ENCODE data around the gene HIVEP1.

Gene HIVEP1

GRCh38 chr6:12039540-12040459 is 27.7 kb downstream of the HIVEP1 start:
- peaks cover 10% of the 10 kb centered on the region for H3K79me2 ChIP-seq
- no peak overlapping the region for H3K4me3 ChIP-seq (ENCODE audit: low read depth, low read length)
- no peak for TF ChIP-seq CTCF (IDR thresholded peaks at IDR 0.05)
- no peaks in the 10 kb centered on the region for H3K9me3 ChIP-seq (ENCODE audit: control insufficient read depth, low read length)
- H3K27ac ChIP-seq: no peak overlapping the region
- no peak overlapping the region for H3K4me2 ChIP-seq (ENCODE audit: low read length)
- H3K4me1 ChIP-seq: no peaks in the 10 kb centered on the region
- H3K27me3 ChIP-seq (ENCODE audit: control insufficient read depth, insufficient read depth, low read length): no peaks in the 10 kb centered on the region
- H3K36me3 ChIP-seq (ENCODE audit: control insufficient read depth, insufficient read depth, low read length): no peaks in the 10 kb centered on the region
- no peak overlapping the region for H2AFZ ChIP-seq
- no peak overlapping the region for H3K9ac ChIP-seq

GRCh38 chr6:12047304-12047703 is 35.2 kb downstream of the HIVEP1 start:
- H3K9ac ChIP-seq: no peak overlapping the region
- no peak overlapping the region for H2AFZ ChIP-seq
- no peak overlapping the region for H3K27ac ChIP-seq
- no peaks in the 10 kb centered on the region for H3K4me1 ChIP-seq
- H3K36me3 ChIP-seq (ENCODE audit: control insufficient read depth, insufficient read depth, low read length): no peaks in the 10 kb centered on the region
- no peak overlapping the region for H3K4me3 ChIP-seq (ENCODE audit: low read depth, low read length)
- H3K79me2 ChIP-seq: peaks cover 29% of the 10 kb centered on the region
- no peaks in the 10 kb centered on the region for H3K9me3 ChIP-seq (ENCODE audit: control insufficient read depth, low read length)
- no peaks in the 10 kb centered on the region for H3K27me3 ChIP-seq (ENCODE audit: control insufficient read depth, insufficient read depth, low read length)
- TF ChIP-seq CTCF (IDR thresholded peaks at IDR 0.05): no peak
- no peak overlapping the region for H3K4me2 ChIP-seq (ENCODE audit: low read length)

- no peak overlapping the region for H3K4me2 ChIP-seq (ENCODE audit: low read length)
- H3K4me1 ChIP-seq: no peaks in the 10 kb centered on the region
- no peak for TF ChIP-seq CTCF (IDR thresholded peaks at IDR 0.05)
- no peak overlapping the region for H3K4me3 ChIP-seq (ENCODE audit: low read depth, low read length)
- no peak overlapping the region for H3K9ac ChIP-seq
- no peaks in the 10 kb centered on the region for H3K36me3 ChIP-seq (ENCODE audit: control insufficient read depth, insufficient read depth, low read length)
- H3K79me2 ChIP-seq: peaks cover 29% of the 10 kb centered on the region
- no peaks in the 10 kb centered on the region for H3K27me3 ChIP-seq (ENCODE audit: control insufficient read depth, insufficient read depth, low read length)
- H3K9me3 ChIP-seq (ENCODE audit: control insufficient read depth, low read length): no peaks in the 10 kb centered on the region
- no peak overlapping the region for H3K27ac ChIP-seq
- no peak overlapping the region for H2AFZ ChIP-seq
These were observed 35.8 kb downstream of the HIVEP1 start for GRCh38 chr6:12047792-12048432.

GRCh38 chr6:12048609-12049008 is 36.5 kb downstream of the HIVEP1 start:
- Histone ChIP-seq H3K27ac (no peak overlapping the region), H3K79me2 (peaks cover 28% of the 10 kb centered on the region), H3K9ac (no peak overlapping the region), H3K27me3 (ENCODE audit: control insufficient read depth, insufficient read depth, low read length) (no peaks in the 10 kb centered on the region), H3K9me3 (ENCODE audit: control insufficient read depth, low read length) (no peaks in the 10 kb centered on the region), H3K36me3 (ENCODE audit: control insufficient read depth, insufficient read depth, low read length) (no peaks in the 10 kb centered on the region), H2AFZ (no peak overlapping the region), H3K4me1 (no peaks in the 10 kb centered on the region), H3K4me3 (ENCODE audit: low read depth, low read length) (no peak overlapping the region), H3K4me2 (ENCODE audit: low read length) (no peak overlapping the region)
- no peak for TF ChIP-seq CTCF (IDR thresholded peaks at IDR 0.05)
